GM20000 (cell line): ENCODE data around the gene OR2B3.
"Not testable (repeated sequence)": the region's sequence is repeated elsewhere in the genome, so short reads cannot be mapped to it uniquely, and the experiment has no call there.

Experiments used
- DNase-seq: peaks from one replicate; pipeline ENCODE4 v3.0.0; 2012; ENCODE audit warnings: low spot score
- TF ChIP-seq, protein P1 (sequence below): IDR thresholded peaks from 2 replicates; pipeline ENCODE4 v1.5.1; 2012; ENCODE audit warnings: mild to moderate bottlenecking, control low read depth; ENCODE audit errors: extremely low read depth, missing control alignments

Gene OR2B3, protein sequence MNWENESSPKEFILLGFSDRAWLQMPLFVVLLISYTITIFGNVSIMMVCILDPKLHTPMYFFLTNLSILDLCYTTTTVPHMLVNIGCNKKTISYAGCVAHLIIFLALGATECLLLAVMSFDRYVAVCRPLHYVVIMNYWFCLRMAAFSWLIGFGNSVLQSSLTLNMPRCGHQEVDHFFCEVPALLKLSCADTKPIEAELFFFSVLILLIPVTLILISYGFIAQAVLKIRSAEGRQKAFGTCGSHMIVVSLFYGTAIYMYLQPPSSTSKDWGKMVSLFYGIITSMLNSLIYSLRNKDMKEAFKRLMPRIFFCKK

DNA sequence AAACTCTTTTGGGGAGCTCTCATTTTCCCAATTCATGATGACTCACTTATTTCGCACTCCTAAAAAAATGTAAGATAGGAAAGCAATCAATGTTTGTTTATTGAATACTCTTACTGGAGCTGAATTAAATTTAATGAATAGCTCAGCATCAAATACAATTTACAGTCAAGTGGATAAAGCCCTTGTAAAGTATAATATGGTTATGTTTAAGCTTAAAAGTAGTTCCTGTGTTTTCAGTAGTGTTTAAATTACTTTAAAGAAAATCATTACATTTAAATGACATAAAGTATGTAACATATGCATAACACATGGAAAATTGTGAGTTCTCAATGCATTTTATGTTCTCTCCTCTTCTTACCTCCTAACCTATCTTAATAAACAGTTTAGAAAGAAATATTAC lies at the start of gene OR2B3:
TSS of gene OR2B3 (minus strand) at position 101 of the 400 bp plus-strand sequence. CDS start at position 36, 65 bp downstream.
- DNase-seq: no peak
- TF ChIP-seq, protein P1, sequence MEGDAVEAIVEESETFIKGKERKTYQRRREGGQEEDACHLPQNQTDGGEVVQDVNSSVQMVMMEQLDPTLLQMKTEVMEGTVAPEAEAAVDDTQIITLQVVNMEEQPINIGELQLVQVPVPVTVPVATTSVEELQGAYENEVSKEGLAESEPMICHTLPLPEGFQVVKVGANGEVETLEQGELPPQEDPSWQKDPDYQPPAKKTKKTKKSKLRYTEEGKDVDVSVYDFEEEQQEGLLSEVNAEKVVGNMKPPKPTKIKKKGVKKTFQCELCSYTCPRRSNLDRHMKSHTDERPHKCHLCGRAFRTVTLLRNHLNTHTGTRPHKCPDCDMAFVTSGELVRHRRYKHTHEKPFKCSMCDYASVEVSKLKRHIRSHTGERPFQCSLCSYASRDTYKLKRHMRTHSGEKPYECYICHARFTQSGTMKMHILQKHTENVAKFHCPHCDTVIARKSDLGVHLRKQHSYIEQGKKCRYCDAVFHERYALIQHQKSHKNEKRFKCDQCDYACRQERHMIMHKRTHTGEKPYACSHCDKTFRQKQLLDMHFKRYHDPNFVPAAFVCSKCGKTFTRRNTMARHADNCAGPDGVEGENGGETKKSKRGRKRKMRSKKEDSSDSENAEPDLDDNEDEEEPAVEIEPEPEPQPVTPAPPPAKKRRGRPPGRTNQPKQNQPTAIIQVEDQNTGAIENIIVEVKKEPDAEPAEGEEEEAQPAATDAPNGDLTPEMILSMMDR: no peak

DNA sequence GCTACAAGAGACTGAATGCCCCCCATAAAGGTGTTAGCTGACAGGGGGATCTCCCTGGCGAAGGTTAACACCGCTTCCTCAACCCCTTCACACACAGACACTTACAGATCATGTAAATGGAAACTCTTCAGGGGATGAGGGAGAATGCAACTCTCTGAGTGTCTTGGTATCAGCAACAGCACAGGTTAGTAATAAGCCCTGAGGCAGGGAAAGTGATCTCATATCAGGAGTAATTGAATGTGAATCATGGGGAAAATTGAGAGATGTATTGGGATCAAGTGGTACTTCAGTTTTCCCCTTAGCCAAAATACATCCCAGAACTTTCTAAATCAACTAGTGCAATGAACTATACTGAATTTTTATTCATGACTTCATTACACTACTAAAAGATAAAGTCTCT lies 44.6 kb upstream of the OR2B3 start:
- TF ChIP-seq, protein P1: no peak
- DNase-seq: no peak

DNA sequence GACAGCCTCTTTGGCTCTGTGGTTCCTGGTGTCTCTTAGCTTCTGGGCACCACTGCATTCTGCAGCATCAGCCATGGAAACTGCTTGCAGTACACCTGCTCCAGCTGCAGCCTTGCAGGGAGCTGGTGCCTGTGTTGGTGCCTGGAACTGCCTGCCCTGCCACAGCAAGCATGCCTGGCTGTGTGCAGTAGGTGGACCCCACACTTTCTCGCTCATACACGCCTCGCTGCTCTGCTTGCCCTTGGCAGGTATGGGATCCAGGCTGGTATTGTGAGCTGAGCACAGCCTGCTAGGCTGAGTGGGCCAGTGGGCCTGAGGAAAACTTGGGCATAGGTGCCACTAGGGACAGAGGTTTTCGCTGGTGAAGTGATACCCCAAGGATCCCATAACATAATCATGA lies 43.5 kb upstream of the OR2B3 start:
- DNase-seq: no peak
- TF ChIP-seq, protein P1: no peak

DNA sequence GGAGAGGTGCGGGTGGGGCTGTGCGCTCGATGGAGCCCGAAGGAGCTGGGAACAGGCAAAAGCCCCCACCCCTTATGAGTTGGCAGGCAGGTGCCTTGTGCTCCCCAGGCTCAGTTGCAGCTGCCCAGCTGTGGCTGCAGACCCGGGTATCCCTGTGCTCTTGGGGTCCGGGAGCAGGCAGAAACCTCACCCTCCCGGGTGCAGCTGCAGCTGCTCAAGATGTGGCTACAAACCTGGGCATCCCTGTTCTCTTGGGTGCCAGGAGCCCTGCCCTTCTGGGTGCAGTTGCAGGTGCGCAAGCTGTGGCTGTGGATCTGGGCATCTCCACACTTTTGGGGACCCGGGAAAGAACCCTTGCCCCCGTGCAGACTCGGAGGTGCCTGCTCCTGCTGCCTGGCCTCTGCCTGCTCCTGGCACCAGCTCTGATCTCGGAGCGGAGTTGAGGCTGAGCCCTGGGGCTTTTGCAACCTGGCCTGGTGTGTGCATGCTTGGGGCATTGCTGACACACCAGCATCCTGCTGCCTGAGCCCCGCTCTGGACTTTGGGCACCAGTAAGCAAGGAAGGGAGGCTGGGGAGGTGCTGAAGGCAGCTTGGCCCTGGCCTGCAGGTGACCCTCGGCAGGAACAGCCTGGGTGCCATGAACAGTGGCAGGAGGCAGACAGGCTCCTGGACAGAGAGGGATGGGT lies 42.4 kb upstream of the OR2B3 start:
- no peak for DNase-seq
- TF ChIP-seq, protein P1: no peak

DNA sequence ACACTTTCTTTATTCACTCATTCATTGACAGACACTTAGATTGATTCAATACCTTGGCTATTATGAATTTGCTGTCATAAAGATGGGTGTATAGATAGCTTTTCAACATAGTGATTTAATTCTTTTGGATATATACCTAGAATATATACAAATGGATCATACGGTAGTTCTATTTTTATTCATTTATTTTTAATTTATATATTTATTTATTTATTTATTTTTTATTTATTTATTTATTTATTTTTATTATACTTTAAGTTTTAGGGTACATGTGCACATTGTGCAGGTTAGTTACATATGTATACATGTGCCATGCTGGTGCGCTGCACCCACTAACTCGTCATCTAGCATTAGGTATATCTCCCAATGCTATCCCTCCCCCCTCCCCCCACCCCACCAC lies 27.9 kb upstream of the OR2B3 start:
- DNase-seq: not testable (repeated sequence)

DNA sequence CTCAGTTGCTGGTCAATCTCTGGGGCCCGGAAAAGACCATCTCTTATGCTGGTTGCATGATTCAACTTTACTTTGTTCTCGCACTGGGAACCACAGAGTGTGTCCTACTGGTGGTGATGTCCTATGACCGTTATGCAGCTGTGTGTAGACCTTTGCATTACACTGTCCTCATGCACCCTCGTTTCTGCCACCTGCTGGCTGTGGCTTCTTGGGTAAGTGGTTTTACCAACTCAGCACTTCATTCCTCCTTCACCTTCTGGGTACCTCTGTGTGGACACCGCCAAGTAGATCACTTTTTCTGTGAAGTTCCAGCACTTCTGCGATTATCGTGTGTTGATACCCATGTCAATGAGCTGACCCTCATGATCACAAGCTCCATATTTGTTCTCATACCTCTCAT lies 25.0 kb upstream of the OR2B3 start:
- TF ChIP-seq, protein P1: no peak
- no peak for DNase-seq

DNA sequence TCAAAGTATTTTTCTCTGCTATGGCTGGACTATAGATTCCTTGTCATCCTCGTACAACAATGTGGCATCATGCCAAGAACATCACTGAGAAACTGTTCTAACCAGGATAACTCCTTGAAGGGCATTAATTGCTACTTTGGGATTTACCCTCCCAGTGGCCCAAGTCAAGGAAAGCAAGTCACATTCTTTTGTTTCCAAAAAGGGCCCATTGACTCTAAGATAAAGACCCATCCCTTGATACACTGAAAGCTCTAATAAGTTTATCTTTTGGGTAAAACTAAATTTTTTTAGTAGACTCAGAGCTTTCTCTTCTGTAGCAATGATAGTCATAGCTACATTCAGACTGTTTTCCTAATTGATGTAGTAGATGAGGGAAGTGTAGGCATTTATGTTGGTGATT lies 20.6 kb upstream of the OR2B3 start, which contains the start of gene OR2J3:
TSS of gene OR2J3 (plus strand) at position 301 of the 400 bp plus-strand sequence. CDS start 3,833 bp downstream, outside the sequence.
- TF ChIP-seq, protein P1: no peak
- no peak for DNase-seq
